D721Med (cell line): ENCODE measurements around the gene DKK1.

ENCODE experiments used
- DNase-seq: peaks from one replicate; pipeline ENCODE4 v3.0.0; 2011; ENCODE audit warnings: low spot score; ENCODE audit not compliant: insufficient read length
- FAIRE-seq: peaks from 2 replicates; lab custom pipeline; 2011; peaks lifted over from hg19 to GRCh38; lab: Jason Lieb, UNC
- CTCF ChIP-seq: IDR thresholded peaks from 2 replicates; pipeline ENCODE4 v1.5.1; 2012; ENCODE audit warnings: mild to moderate bottlenecking, control low read depth; ENCODE audit not compliant: insufficient read depth; ENCODE audit errors: missing control alignments

Gene DKK1

GRCh38 chr10:52313933-52314821, at the start of gene DKK1:
Gene DKK1, plus strand, starts transcription at chr10:52314281. Its CDS starts 154 bp downstream, at chr10:52314435.
- FAIRE-seq, result no peak
- DNase-seq, result no peak
- no peak for TF ChIP-seq CTCF

- no peak for TF ChIP-seq CTCF
- no peak for DNase-seq
- FAIRE-seq, result no peak
Observed at GRCh38 chr10:52265131-52265926, 48.8 kb upstream of the DKK1 start.

- FAIRE-seq (no peak), DNase-seq (no peak)
- TF ChIP-seq CTCF, result no peak
Observed at GRCh38 chr10:52266858-52267257, 47.2 kb upstream of the DKK1 start.

GRCh38 chr10:52268790-52269189, 45.3 kb upstream of the DKK1 start:
- FAIRE-seq (no peak), DNase-seq (no peak)
- no peak for TF ChIP-seq CTCF

GRCh38 chr10:52269233-52269632, 44.8 kb upstream of the DKK1 start:
- no peak for TF ChIP-seq CTCF
- no peak for FAIRE-seq
- no peak for DNase-seq

- no peak for TF ChIP-seq CTCF
- DNase-seq, result no peak
- FAIRE-seq, result no peak
Observed at GRCh38 chr10:52276163-52276562, 37.9 kb upstream of the DKK1 start.

GRCh38 chr10:52276986-52277385, 37.1 kb upstream of the DKK1 start:
- DNase-seq (no peak), FAIRE-seq (no peak)
- no peak for TF ChIP-seq CTCF
